HFFc6 (cell line): Measurements from ENCODE around the gene RPRD1B. TPM values are rescaled to one million over a fixed set of nuclear protein-coding genes. Genes with fewer than 3 reads are reported as not detected.

Source experiments
- DNase-seq: peaks from one replicate; pipeline ENCODE4 v3.0.0-alpha.2; 2018
- H3K27ac Mint-ChIP-seq: 2 replicates; pipeline ENCODE4 v1.8.0; 2020; ENCODE audit warnings: mild to moderate bottlenecking, mixed read lengths
- H3K27me3 Mint-ChIP-seq: 2 replicates; pipeline ENCODE4 v1.8.0; 2021; ENCODE audit warnings: mild to moderate bottlenecking, moderate library complexity, mixed read lengths; ENCODE audit not compliant: insufficient read depth
- H3K36me3 Mint-ChIP-seq: 2 replicates; pipeline ENCODE4 v1.8.0; 2021; ENCODE audit warnings: low read depth, mixed read lengths
- H3K4me1 Mint-ChIP-seq: 2 replicates; pipeline ENCODE4 v1.8.0; 2020; ENCODE audit warnings: low read depth, mixed read lengths
- H3K4me3 Mint-ChIP-seq: 2 replicates; pipeline ENCODE4 v1.8.0; 2020; ENCODE audit warnings: mild to moderate bottlenecking, moderate library complexity, mixed read lengths
- H3K9me3 Mint-ChIP-seq: 2 replicates; pipeline ENCODE4 v1.8.0; 2020; ENCODE audit warnings: mild to moderate bottlenecking, mixed read lengths
- CTCF ChIP-seq: fragments of 200-600 bp; sonication (generic); IDR thresholded peaks from 2 replicates; pipeline ENCODE4 v1.5.0; 2021; ENCODE audit warnings: antibody characterized with exemption, mild to moderate bottlenecking
- total RNA-seq, 6 experiments: library from RNA; stranded (reverse); fragmentation: NEBNext Ultra II Directional; extraction: Animal tissue kit (Norgen Biotek cat#: 25700); gene quantifications; 2 replicates in 1 of 6; 3 replicates in 5 of 6; pipeline ENCODE4 v1.2.3, GENCODE V29; 2021

Gene RPRD1B
- total RNA-seq, 6 experiments from 2014 or later, result 15.9 to 20.2 (median 19.2) TPM

GRCh38 chr20:38126932-38127621 is 93.5 kb downstream of the RPRD1B start:
- peaks cover 61% of the 10 kb centered on the region for H3K4me1 Mint-ChIP-seq
- H3K27ac Mint-ChIP-seq, result peak overlapping the region; percentile 73
- H3K27me3 Mint-ChIP-seq, result peaks cover 9% of the 10 kb centered on the region; the same call in 1 of the 2 replicates
- no peak for TF ChIP-seq CTCF
- no peaks in the 10 kb centered on the region for H3K36me3 Mint-ChIP-seq
- H3K9me3 Mint-ChIP-seq, result no peaks in the 10 kb centered on the region
- peak overlapping the region; percentile 64 for H3K4me3 Mint-ChIP-seq
- peak; percentile 85 for DNase-seq

- 0 out of 2 replicates have a peak, but pooled peaks cover 3% of the 10 kb centered on the region for H3K36me3 Mint-ChIP-seq
- TF ChIP-seq CTCF, result no peak
- peaks cover 58% of the 10 kb centered on the region for H3K4me1 Mint-ChIP-seq
- H3K4me3 Mint-ChIP-seq, result 0 out of 2 replicates have a peak overlapping the region, but pooled peaks have one; percentile 64
- peak overlapping the region; percentile 73 for H3K27ac Mint-ChIP-seq
- DNase-seq, result no peak
- peaks cover 7% of the 10 kb centered on the region; the same call in 1 of the 2 replicates for H3K27me3 Mint-ChIP-seq
- no peaks in the 10 kb centered on the region for H3K9me3 Mint-ChIP-seq
Observed at GRCh38 chr20:38127920-38128528, 94.5 kb downstream of the RPRD1B start.

- DNase-seq, result no peak
- Mint-ChIP-seq H3K27ac (peak overlapping the region; percentile 73), H3K27me3 (peaks cover 3% of the 10 kb centered on the region; the same call in 1 of the 2 replicates), H3K9me3 (no peaks in the 10 kb centered on the region), H3K4me3 (no peak overlapping the region), H3K36me3 (peaks cover 9% of the 10 kb centered on the region; the same call in 1 of the 2 replicates), H3K4me1 (peaks cover 59% of the 10 kb centered on the region)
- TF ChIP-seq CTCF, result no peak
Observed at GRCh38 chr20:38128691-38129090, 95.1 kb downstream of the RPRD1B start.

- H3K4me1 Mint-ChIP-seq, result peaks cover 66% of the 10 kb centered on the region
- H3K4me3 Mint-ChIP-seq, result no peak overlapping the region
- no peaks in the 10 kb centered on the region for H3K9me3 Mint-ChIP-seq
- H3K27me3 Mint-ChIP-seq, result peaks cover 3% of the 10 kb centered on the region; the same call in 1 of the 2 replicates
- H3K27ac Mint-ChIP-seq, result no peak overlapping the region; the same call in 1 of the 2 replicates
- H3K36me3 Mint-ChIP-seq, result peaks cover 11% of the 10 kb centered on the region; the same call in 1 of the 2 replicates
- DNase-seq, result no peak
- TF ChIP-seq CTCF, result no peak
Observed at GRCh38 chr20:38129248-38129865, 95.8 kb downstream of the RPRD1B start.

GRCh38 chr20:38129893-38130609 is 96.5 kb downstream of the RPRD1B start:
- H3K27me3 Mint-ChIP-seq, result peaks cover 3% of the 10 kb centered on the region; the same call in 1 of the 2 replicates

More at GRCh38 chr20:38129893-38130609, 96.5 kb downstream of the RPRD1B start:
- Mint-ChIP-seq H3K9me3 (no peaks in the 10 kb centered on the region), H3K4me1 (peaks cover 73% of the 10 kb centered on the region), H3K36me3 (peaks cover 11% of the 10 kb centered on the region; the same call in 1 of the 2 replicates), H3K4me3 (no peak overlapping the region), H3K27ac (no peak overlapping the region)
- no peak for DNase-seq
- TF ChIP-seq CTCF, result no peak
